IPS DF 6.9 (cell line): Measurements from ENCODE around the gene MYDGF.
"Not testable (repeated sequence)": the region's sequence is repeated elsewhere in the genome, so short reads cannot be mapped to it uniquely, and the experiment has no call there.

Experiments used
- DNase-seq: peaks from one replicate; pipeline ENCODE4 v3.0.0-alpha.2; 2013; ENCODE audit warnings: low read depth, low spot score
- H3K27ac ChIP-seq: one replicate; pipeline ENCODE4 v1.5.1; 2013; ENCODE audit warnings: low read length, control low read depth
- H3K27me3 ChIP-seq: 2 replicates; pipeline ENCODE4 v1.6.1; 2013; ENCODE audit warnings: mild to moderate bottlenecking, low read length; ENCODE audit not compliant: control insufficient read depth, insufficient read depth
- H3K36me3 ChIP-seq: 2 replicates; pipeline ENCODE4 v1.6.1; 2013; ENCODE audit warnings: low read length; ENCODE audit not compliant: control insufficient read depth, insufficient read depth
- H3K4me1 ChIP-seq: 2 replicates; pipeline ENCODE4 v1.6.1; 2013; ENCODE audit warnings: low read length; ENCODE audit not compliant: control insufficient read depth, insufficient read depth
- H3K4me3 ChIP-seq: 2 replicates; pipeline ENCODE4 v1.5.1; 2013; ENCODE audit warnings: mild to moderate bottlenecking, low read length
- H3K9me3 ChIP-seq: 2 replicates; pipeline ENCODE4 v1.6.1; 2013; ENCODE audit warnings: low read length, inconsistent platforms; ENCODE audit not compliant: control insufficient read depth, insufficient read depth
- WGBS: extraction: QIAGEN DNeasy Blood & Tissue Kit; methylation state at CpG from one replicate; pipeline ENCODE4 v1.1.7; 2013; ENCODE audit warnings: mixed read lengths, missing lambda C conversion rate; ENCODE audit not compliant: insufficient read length, insufficient coverage; 5-methylcytosine and 5-hydroxymethylcytosine counted together

The MYDGF gene

DNA sequence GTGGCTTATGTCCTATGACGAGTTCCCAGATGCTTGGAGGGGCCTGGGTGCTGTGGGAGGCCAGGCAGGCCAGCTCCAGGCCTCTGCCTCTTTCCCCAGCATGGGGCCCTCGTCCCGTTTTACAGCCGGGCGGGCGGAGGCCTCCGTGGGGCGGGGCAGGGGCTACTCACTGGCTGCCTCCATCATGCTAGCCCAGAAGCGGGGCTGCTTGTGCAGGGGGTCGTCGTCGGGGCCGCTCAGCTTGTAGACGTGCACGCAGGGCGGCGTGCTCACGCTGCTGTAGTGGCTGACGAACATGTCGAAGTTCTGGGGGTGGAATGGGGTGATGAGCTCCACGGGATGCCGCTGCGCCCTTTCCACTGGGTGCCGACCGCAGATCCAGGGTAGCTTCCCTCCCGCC is 18.4 kb upstream of the MYDGF start:
- Histone ChIP-seq H3K27me3 (no peaks in the 10 kb centered on the region), H3K9me3 (no peaks in the 10 kb centered on the region), H3K27ac (no peak overlapping the region), H3K4me3 (no peak overlapping the region), H3K4me1 (no peaks in the 10 kb centered on the region), H3K36me3 (peaks cover 59% of the 10 kb centered on the region)
- no peak for DNase-seq
- no CpG with 5 or more reads among the region's 26 CpGs for WGBS

DNA sequence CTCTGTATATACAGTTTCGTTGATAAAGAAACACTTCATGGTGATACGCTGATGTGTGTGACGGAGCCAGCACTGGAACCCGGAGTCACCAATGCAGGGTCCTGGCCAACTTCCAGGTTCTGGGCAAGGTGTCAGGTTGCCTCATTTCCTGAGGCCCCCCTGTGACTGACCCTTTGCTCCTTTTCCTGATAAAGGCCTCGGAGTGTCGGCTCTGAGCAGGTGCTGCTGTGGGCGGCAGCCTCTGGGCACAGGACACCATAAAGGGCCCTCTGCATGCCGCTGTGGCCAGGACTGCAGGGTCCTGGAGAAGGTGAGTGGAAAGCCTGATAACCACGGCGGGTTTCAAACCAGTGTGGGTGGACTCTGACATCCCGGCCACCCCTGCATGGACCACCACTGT is 17.3 kb upstream of the MYDGF start:
- H3K27me3 ChIP-seq: no peaks in the 10 kb centered on the region
- peaks cover 54% of the 10 kb centered on the region for H3K36me3 ChIP-seq
- no peaks in the 10 kb centered on the region for H3K9me3 ChIP-seq
- H3K4me3 ChIP-seq: no peak overlapping the region
- H3K4me1 ChIP-seq: no peaks in the 10 kb centered on the region
- H3K27ac ChIP-seq: no peak overlapping the region
- DNase-seq: no peak
- no CpG with 5 or more reads among the region's 11 CpGs for WGBS

DNA sequence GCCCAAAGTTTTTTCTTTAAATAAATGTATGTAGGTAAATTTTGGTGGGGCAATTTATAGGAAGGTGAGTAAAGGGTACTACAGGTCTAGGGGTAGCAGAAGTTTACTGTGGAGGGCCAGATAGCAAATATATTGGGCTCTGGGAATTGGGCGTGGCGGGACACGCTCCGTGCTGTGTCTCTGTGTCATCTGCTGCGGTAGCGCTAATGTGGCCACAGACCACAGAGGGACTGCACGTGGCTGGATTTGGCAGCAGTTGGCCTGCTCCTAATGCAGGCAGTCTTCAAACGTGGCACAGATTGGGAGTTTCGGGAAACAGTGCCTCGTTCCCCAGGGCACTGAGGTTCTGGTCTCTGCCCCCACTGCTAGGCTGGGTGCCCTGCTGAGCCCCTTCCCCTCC is 16.6 kb upstream of the MYDGF start:
- DNase-seq: no peak
- no peaks in the 10 kb centered on the region for H3K27me3 ChIP-seq
- peaks cover 55% of the 10 kb centered on the region for H3K36me3 ChIP-seq
- no peaks in the 10 kb centered on the region for H3K9me3 ChIP-seq
- H3K27ac ChIP-seq: no peak overlapping the region
- WGBS: no CpG with 5 or more reads among the region's 10 CpGs
- H3K4me3 ChIP-seq: no peak overlapping the region
- H3K4me1 ChIP-seq: no peaks in the 10 kb centered on the region

DNA sequence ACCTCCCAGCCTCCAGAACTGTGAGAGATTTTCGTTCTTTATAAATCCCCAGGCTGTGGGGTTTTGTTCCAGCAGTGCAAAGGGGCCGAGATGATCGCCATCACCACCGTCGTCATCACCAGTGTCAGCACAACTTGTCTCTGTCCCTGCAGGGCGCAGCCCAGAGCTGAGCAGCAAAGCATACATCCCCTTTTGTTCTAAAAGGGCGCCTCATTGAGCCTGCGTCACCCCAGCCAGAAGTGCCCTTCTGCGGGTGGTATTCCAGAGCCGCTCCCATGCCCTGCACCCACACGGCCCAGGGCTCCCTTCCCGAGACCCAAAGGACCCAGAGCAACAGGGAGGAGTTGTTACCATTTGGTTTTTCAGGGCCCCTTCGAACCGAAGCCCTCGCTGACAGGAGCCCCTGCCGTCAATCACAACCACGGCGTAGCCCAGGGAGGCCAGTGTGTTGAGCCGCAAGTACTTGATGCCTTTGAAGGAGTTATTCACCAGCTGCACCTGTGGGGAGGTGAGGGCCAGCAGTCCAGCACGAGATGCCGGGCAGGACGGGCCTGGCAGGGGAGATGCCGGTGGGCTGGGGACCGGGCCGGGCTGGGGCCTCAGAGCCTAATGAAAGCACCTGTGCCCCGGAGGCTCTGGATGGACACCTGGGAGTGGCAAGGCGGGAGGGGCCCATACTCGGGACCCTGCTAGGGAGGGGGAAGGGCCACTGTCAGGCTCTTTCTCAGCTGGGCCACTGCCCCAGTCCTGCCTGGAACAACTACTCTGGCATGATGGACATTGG is 14.4 kb upstream of the MYDGF start:
- Histone ChIP-seq H3K27me3 (no peaks in the 10 kb centered on the region), H3K4me1 (no peaks in the 10 kb centered on the region), H3K9me3 (no peaks in the 10 kb centered on the region), H3K36me3 (peaks cover 38% of the 10 kb centered on the region), H3K4me3 (no peak overlapping the region), H3K27ac (no peak overlapping the region)
- no CpG with 5 or more reads among the region's 28 CpGs for WGBS
- no peak for DNase-seq

DNA sequence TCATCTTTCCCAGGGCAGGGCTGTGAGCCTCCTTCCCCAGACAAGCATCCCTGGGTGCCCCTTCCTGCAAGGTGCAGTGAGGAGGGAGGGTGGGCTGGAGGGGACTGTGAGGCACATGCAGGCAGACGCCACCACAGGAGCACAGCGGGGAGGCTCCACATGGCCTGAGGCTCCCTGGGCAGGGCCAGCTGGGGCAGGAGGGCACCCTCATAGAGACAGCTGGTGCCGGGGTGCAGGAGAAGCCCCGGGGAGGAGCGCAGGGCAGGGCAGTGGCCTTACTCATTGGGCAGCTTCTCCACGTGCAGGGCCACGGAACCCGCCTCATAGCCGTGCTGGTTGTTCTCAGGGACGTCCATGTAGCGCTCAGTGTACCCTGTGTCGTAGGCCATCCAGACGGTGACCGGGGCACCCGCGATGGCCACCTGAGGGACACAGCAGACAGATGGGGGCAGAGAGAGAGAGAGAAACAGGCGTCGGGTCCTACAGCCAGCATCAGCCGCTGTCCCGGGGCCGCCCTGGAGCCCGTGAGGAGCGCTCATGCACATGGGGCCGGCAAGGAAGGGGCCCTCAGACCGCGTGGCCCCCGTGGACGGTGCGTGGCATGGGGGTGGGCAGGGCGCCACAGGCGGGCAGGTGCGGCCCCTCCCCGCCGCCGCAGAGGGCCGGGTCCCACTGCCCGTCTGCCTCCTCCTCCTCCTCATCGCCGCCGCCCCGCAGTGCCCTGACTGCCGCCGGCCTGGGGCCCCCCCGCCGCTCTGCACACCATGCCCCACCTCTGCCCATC is 12.5 kb upstream of the MYDGF start:
- Histone ChIP-seq H3K4me3 (no peak overlapping the region), H3K4me1 (peaks cover 4% of the 10 kb centered on the region; the same call in 1 of the 2 replicates), H3K9me3 (no peaks in the 10 kb centered on the region), H3K27ac (no peak overlapping the region), H3K36me3 (peaks cover 24% of the 10 kb centered on the region), H3K27me3 (no peaks in the 10 kb centered on the region)
- WGBS: no CpG with 5 or more reads among the region's 45 CpGs
- DNase-seq: no peak

DNA sequence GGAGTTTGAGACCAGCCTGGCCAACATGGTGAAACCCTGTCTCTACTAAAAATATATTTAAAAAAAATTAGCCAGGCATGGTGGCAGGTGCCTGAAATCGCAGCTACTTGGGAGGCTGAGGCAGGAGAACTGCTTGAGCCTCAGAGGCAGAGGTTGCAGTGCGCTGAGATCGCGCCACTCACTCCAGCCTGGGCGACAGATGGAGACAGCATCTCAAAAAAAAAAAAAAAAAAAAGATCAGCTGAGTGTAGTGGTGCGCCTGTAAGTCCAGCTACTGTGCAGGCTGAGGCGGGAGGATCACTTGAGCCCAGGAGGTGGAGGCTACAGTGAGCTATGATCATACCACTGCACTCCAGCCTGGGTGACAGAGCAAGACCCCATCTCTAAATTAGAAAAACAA is 9.9 kb upstream of the MYDGF start:
- not testable (repeated sequence) for DNase-seq, H3K27ac ChIP-seq, H3K9me3 ChIP-seq, H3K27me3 ChIP-seq, H3K4me3 ChIP-seq, H3K4me1 ChIP-seq
- H3K36me3 ChIP-seq: peaks cover 22% of the 10 kb centered on the region
- no CpG with 5 or more reads among the region's 7 CpGs for WGBS

DNA sequence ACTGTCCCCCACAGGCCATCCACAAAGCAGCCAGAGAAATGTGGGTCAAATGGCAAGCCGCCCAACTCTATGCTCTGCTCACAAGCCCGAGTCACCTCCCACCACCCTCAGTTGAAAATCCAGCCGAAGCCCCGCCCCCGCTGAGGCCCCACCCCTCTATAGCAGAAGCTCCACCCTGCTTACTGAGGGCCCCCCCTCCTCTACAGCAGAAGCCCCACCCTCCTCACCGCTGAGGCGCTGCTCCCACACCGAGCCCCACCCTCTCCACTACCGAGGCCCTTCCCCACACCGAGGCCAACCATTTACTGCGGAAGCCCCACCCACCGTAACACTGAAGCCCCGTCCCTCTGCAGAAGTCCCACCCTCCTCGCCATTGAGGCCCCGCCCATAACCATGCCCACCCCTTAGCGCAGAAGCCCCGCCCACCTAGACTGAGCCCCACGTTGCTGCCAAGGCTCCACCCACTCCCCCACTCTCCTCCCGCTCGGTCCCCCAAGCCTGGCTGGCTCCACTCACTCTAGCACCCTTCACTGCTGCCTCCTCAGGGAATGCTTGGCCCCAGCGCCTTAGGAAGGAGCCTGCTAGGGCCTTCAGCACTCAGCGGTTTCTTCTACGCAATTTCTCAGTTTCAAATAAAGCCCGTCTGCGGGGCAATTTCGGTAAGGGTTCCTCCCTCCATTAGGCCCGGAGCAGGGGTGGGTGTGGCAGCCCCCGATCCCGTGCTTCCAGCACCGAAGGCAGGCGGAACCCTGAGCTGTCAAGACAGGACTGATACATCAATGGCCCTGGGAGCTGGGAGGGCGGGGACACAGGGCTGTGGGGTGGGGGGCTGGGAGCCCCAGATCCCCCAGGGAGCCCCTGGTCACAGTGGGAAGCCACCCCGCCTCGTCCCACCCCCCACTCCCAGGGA is 9.0 kb upstream of the MYDGF start:
- H3K4me1 ChIP-seq: peaks cover 6% of the 10 kb centered on the region
- peaks cover 15% of the 10 kb centered on the region for H3K36me3 ChIP-seq
- H3K4me3 ChIP-seq: no peak overlapping the region
- H3K27ac ChIP-seq: no peak overlapping the region
- no peaks in the 10 kb centered on the region for H3K27me3 ChIP-seq
- peak; percentile 82 for DNase-seq
- no peaks in the 10 kb centered on the region for H3K9me3 ChIP-seq
- no CpG with 5 or more reads among the region's 34 CpGs for WGBS

DNA sequence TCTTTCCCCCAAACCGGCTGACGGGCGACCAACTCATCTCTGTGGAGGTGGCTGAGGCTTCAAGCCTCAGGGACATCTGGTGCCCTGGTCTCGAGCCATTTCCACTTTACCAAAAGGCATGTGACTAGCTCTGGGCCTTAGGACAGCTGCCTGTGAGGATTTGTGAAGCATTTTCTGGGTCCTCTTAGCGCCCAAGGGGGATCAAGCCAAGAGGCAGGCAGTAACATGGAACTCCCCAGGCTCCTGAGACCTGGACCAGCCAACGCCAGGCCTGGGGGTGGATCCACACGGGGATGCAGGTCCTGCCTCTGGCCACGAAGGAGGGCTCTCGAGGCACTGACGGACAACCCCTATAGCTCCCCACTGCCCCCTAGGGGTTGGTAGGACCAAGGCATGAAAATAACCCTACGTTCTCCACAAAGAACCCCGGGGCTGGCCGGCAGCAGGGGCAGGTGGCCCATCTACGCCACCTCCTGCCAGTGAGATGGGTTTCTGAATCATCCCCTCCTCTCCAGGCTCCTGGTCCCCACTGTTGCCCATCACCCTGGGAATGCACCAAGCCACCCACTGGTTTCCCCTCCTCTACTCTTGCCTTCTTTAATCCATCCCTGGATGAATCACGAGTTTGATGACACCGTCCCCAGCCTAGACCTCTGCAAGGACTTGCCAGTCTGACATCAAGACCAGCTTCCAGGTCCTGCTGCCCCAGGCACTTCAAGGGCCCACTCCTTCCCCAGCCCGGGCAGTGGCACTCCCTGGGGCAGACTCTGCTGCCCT is 7.0 kb upstream of the MYDGF start:
- Histone ChIP-seq H3K27ac (no peak overlapping the region), H3K4me3 (no peak overlapping the region), H3K9me3 (no peaks in the 10 kb centered on the region), H3K36me3 (peaks cover 3% of the 10 kb centered on the region; the same call in 1 of the 2 replicates), H3K27me3 (no peaks in the 10 kb centered on the region), H3K4me1 (peaks cover 6% of the 10 kb centered on the region)
- no CpG with 5 or more reads among the region's 17 CpGs for WGBS
- DNase-seq: peak; percentile 93

DNA sequence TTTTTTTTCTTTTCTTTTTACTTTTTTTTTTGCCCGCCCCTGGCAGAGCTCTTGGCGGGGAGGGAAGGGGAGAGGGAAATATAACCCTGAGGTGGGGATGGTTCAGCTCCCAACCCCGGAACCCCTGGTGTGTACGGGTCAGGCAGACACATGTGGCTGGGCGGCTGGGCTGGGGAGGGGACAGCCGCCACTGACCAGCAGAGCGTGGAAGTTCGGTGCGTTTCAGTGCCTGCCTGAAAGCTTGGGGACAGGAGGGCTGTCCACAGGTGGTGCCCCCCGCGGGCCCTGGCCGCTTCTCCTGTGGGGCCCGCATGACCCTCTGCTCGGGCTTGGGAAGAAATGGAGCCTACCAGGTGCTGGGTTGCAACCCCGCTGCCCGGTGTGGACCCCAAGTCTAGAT is 5.2 kb upstream of the MYDGF start:
- Histone ChIP-seq H3K36me3 (peaks cover 3% of the 10 kb centered on the region; the same call in 1 of the 2 replicates), H3K4me3 (no peak overlapping the region), H3K27me3 (no peaks in the 10 kb centered on the region), H3K9me3 (no peaks in the 10 kb centered on the region), H3K4me1 (peaks cover 6% of the 10 kb centered on the region), H3K27ac (no peak overlapping the region)
- no CpG with 5 or more reads among the region's 16 CpGs for WGBS
- no peak for DNase-seq
